ENCODE data around the gene PCK1. TPM values are rescaled to one million over a fixed set of nuclear protein-coding genes. Genes with fewer than 3 reads are reported as not detected.

PCK1 gene
- total and polyA plus RNA-seq, 2 of the 13 experiments (the other 11 are each of a cell fraction or from before 2014, with no cell fraction given) = 6.5 to 12.6 TPM

GRCh38 chr20:57586370-57586793 lies 25.5 kb downstream of the PCK1 start (continued):
- TF ChIP-seq BRF2 (CRISPR knock-in tag; IDR thresholded peaks at IDR 0.05) = peak; percentile 46; the same call in 1 of the 2 replicates
- no peak for TF ChIP-seq RFX5 (IDR thresholded peaks at IDR 0.05; ENCODE audit: low read depth, low read length)
- no peak for TF ChIP-seq THYN1 (CRISPR knock-in tag; IDR thresholded peaks at IDR 0.05; ENCODE audit: borderline replicate concordance, low read depth)
- TF ChIP-seq AKAP8 (CRISPR knock-in tag; IDR thresholded peaks at IDR 0.05) = peak; percentile 39; the same call in 1 of the 2 replicates
- no peak for TF ChIP-seq ZBTB7B (CRISPR knock-in tag; IDR thresholded peaks at IDR 0.05)
- no peak; the same call in 1 of the 2 replicates for TF ChIP-seq ARID4A (CRISPR knock-in tag; IDR thresholded peaks at IDR 0.05; ENCODE audit: borderline replicate concordance)
- 0 out of 2 replicates have a peak, but pooled peaks have one; percentile 45 for TF ChIP-seq ZNF746 (CRISPR knock-in tag; IDR thresholded peaks at IDR 0.05)
- peak; percentile 89 for TF ChIP-seq ZNF292 (CRISPR knock-in tag; IDR thresholded peaks at IDR 0.05; ENCODE audit: borderline replicate concordance, low read depth)
- TF ChIP-seq ZUFSP (CRISPR knock-in tag; IDR thresholded peaks at IDR 0.05; ENCODE audit: borderline replicate concordance) = no peak
- TF ChIP-seq CBFB (CRISPR knock-in tag; IDR thresholded peaks at IDR 0.05) = no peak
- no peak for TF ChIP-seq ZNF710 (CRISPR knock-in tag; IDR thresholded peaks at IDR 0.05; ENCODE audit: borderline replicate concordance)
- peak; percentile 27; the same call in 1 of the 2 replicates for TF ChIP-seq TOPORS (CRISPR knock-in tag; IDR thresholded peaks at IDR 0.05)
- no peak for TF ChIP-seq NKX3-1 (CRISPR knock-in tag; IDR thresholded peaks at IDR 0.05)
- no peak for TF ChIP-seq ZNF18 (CRISPR knock-in tag; IDR thresholded peaks at IDR 0.05; ENCODE audit: insufficient replicate concordance)
- no peak for TF ChIP-seq NAIF1 (CRISPR knock-in tag; IDR thresholded peaks at IDR 0.05; ENCODE audit: borderline replicate concordance)
- peak; percentile 99 for TF ChIP-seq BCL6 (CRISPR knock-in tag; IDR thresholded peaks at IDR 0.05)
- no peak for TF ChIP-seq SP140L (CRISPR knock-in tag; IDR thresholded peaks at IDR 0.05; ENCODE audit: borderline replicate concordance)
